ENCODE data around the gene IL15RA. TPM values are rescaled to one million over a fixed set of nuclear protein-coding genes. Genes with fewer than 3 reads are reported as not detected.
A peak's percentile ranks its signal among the peaks of the same experiment; 100 is the strongest.

IL15RA gene
- total and polyA plus RNA-seq, 8 donors = 4.4 to 46.2 (median 6.8) TPM

- DNase-seq = no peak
- no peaks in the 10 kb centered on the region for H3K36me3 ChIP-seq
- ATAC-seq = no peak
- H3K9me3 ChIP-seq = no peaks in the 10 kb centered on the region
- no peak overlapping the region for H3K27ac ChIP-seq
- TF ChIP-seq CTCF (IDR thresholded peaks at IDR 0.05) = no peak
- H3K4me3 ChIP-seq = no peak overlapping the region
- intact Hi-C loops (cut with DNase I) = no loop called here
- no peaks in the 10 kb centered on the region for H3K27me3 ChIP-seq
- no peaks in the 10 kb centered on the region for H3K4me1 ChIP-seq
Measured at GRCh38 chr10:6022660-6023059, 45.3 kb upstream of the IL15RA start.

GRCh38 chr10:6020826-6021225 lies 43.5 kb upstream of the IL15RA start:
- intact Hi-C loops (cut with DNase I) = no loop called here
- TF ChIP-seq CTCF (IDR thresholded peaks at IDR 0.05) = no peak
- H3K27me3 ChIP-seq = no peaks in the 10 kb centered on the region
- no peak overlapping the region for H3K27ac ChIP-seq
- H3K36me3 ChIP-seq = no peaks in the 10 kb centered on the region
- no peak for ATAC-seq
- DNase-seq = no peak
- no peaks in the 10 kb centered on the region for H3K4me1 ChIP-seq
- H3K9me3 ChIP-seq = no peaks in the 10 kb centered on the region
- H3K4me3 ChIP-seq = no peak overlapping the region

DNA sequence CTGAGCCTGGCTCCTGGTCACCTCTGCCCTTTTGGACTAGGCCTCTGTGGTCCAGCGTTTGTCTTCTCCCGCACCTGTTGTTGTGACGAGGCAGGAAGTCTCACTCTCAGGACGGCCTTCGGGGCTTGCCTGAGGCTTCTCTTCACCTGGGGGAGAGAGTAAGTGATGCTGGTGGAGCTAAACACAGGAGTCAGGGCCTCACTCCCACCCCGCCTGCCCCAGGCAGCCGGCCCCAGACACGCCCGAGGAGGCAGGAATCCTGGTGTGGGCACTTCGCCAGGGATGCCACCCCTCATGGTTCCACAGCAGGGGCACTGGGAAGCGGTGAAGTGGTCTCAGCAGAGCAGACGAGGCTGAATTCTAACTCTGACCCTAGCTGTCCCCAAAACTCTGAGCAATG lies 42.5 kb upstream of the IL15RA start:
- TF ChIP-seq CTCF (IDR thresholded peaks at IDR 0.05) = no peak
- intact Hi-C loops (cut with DNase I) = no loop called here
- no peak for ATAC-seq
- Histone ChIP-seq H3K4me1 (no peaks in the 10 kb centered on the region), H3K27me3 (no peaks in the 10 kb centered on the region), H3K9me3 (no peaks in the 10 kb centered on the region), H3K27ac (no peak overlapping the region), H3K36me3 (no peaks in the 10 kb centered on the region), H3K4me3 (no peak overlapping the region)
- no peak for DNase-seq

DNA sequence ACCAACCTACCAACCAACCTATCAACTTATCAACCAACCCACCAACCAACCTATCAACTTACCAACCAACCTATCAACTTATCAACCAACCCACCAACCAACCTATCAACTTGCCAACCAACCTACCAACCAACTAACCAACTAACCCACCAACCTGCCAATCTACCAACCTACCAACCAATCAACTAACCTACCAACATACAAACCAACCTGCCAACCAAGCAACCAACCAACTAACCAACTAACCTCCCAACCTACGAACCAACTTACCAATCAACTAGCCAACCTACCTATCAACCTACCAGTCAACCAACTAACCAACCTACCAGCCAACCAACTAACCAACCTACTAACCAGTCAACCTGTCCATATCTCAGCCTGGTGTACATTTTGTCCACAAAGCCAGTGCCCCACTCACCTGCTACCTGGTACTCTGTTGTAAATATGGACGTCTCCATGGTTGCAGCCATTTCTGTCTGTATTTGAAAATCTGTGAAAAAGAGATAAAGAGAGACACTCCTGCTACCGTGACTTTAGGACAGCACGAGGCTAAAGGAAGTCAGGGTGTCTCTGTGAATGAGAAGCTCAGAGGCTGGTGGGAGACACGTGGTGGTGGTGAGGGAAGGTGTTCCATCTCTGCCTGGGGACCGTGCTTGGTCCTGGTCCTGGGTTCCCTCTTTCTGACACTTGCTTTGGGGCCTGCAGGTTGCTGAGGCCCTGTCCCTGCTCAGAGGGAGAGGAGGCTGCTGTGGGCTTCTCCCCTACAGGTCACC lies 41.9 kb upstream of the IL15RA start:
- H3K27me3 ChIP-seq = no peaks in the 10 kb centered on the region
- no peaks in the 10 kb centered on the region for H3K4me1 ChIP-seq
- no peaks in the 10 kb centered on the region for H3K36me3 ChIP-seq
- no peaks in the 10 kb centered on the region for H3K9me3 ChIP-seq
- H3K27ac ChIP-seq = peak overlapping the region in 1 of 2 donors; percentile 63
- ATAC-seq (no peak), DNase-seq (no peak)
- intact Hi-C loops (cut with DNase I) = no loop called here
- H3K4me3 ChIP-seq = no peak overlapping the region
- no peak for TF ChIP-seq CTCF (IDR thresholded peaks at IDR 0.05)

GRCh38 chr10:6018422-6018821 lies 41.1 kb upstream of the IL15RA start:
- Histone ChIP-seq H3K9me3 (no peaks in the 10 kb centered on the region), H3K4me1 (peaks cover 0 to 6% of the 10 kb centered on the region in 2 donors), H3K27ac (peak overlapping the region; percentile 19 to 63), H3K36me3 (no peaks in the 10 kb centered on the region), H3K4me3 (no peak overlapping the region), H3K27me3 (no peaks in the 10 kb centered on the region)
- DNase-seq = no peak
- intact Hi-C loops (cut with DNase I) = no loop called here
- TF ChIP-seq CTCF (IDR thresholded peaks at IDR 0.05) = no peak
- peak; percentile 32 for ATAC-seq
